SU-DHL-6 (cell line): Measurements from ENCODE around the gene NRXN2.

Source experiments
- EZH2phosphoT487 ChIP-seq: fragments of 200-600 bp; sonication (generic), shearing (Covaris generic); conservative IDR thresholded peaks from 2 replicates; pipeline ENCODE4 v1.6.1; 2018; ENCODE audit warnings: mild to moderate bottlenecking, antibody characterized with exemption, low read length, moderate library complexity, mixed read lengths
- TF ChIP-seq, protein P1 (sequence below): fragments of 200-600 bp; sonication (generic); IDR thresholded peaks from one replicate; pipeline ENCODE4 v1.5.1; 2017; ENCODE audit warnings: antibody characterized with exemption, mild to moderate bottlenecking, low read length, moderate library complexity; ENCODE audit not compliant: insufficient read depth, poor library complexity, severe bottlenecking

DNA sequence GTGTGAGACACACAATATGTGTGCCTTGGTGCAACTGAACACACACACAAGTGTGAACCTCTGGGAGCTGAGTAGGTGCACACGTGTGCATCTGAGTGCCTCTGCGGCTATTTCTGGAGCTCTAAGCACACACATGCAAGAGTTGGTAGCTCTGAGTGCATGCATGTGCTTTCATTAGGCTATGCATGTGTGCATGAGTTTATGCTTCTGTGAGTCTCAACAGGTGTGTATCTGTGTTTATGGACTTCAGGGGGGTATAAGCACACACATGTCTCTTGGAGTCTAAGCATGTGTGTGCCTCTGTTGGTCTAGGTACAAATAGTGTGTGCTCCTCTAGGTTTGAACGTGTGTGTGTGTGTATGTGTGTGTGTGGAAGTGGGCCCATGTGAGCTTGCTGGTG lies 106.2 kb downstream of the NRXN2 start:
- TF ChIP-seq, protein P1, sequence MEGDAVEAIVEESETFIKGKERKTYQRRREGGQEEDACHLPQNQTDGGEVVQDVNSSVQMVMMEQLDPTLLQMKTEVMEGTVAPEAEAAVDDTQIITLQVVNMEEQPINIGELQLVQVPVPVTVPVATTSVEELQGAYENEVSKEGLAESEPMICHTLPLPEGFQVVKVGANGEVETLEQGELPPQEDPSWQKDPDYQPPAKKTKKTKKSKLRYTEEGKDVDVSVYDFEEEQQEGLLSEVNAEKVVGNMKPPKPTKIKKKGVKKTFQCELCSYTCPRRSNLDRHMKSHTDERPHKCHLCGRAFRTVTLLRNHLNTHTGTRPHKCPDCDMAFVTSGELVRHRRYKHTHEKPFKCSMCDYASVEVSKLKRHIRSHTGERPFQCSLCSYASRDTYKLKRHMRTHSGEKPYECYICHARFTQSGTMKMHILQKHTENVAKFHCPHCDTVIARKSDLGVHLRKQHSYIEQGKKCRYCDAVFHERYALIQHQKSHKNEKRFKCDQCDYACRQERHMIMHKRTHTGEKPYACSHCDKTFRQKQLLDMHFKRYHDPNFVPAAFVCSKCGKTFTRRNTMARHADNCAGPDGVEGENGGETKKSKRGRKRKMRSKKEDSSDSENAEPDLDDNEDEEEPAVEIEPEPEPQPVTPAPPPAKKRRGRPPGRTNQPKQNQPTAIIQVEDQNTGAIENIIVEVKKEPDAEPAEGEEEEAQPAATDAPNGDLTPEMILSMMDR = no peak
- TF ChIP-seq EZH2phosphoT487 = no peak
